GM12865 (cell line): ENCODE results near the gene CANT1.

Experiments used
- DNase-seq: peaks from one replicate; pipeline ENCODE4 v3.0.0; 2010; ENCODE audit warnings: low read depth
- H3K4me3 ChIP-seq: 2 replicates; pipeline ENCODE4 v1.5.1; 2011; ENCODE audit warnings: mild to moderate bottlenecking, low read depth, low read length, control low read depth
- TF ChIP-seq, protein P1 (sequence below): IDR thresholded peaks from 2 replicates; pipeline ENCODE4 v1.5.1; 2011; ENCODE audit warnings: low read length, control low read depth, low read depth, inconsistent platforms; ENCODE audit not compliant: insufficient read depth; ENCODE audit errors: missing control alignments

The CANT1 gene

DNA sequence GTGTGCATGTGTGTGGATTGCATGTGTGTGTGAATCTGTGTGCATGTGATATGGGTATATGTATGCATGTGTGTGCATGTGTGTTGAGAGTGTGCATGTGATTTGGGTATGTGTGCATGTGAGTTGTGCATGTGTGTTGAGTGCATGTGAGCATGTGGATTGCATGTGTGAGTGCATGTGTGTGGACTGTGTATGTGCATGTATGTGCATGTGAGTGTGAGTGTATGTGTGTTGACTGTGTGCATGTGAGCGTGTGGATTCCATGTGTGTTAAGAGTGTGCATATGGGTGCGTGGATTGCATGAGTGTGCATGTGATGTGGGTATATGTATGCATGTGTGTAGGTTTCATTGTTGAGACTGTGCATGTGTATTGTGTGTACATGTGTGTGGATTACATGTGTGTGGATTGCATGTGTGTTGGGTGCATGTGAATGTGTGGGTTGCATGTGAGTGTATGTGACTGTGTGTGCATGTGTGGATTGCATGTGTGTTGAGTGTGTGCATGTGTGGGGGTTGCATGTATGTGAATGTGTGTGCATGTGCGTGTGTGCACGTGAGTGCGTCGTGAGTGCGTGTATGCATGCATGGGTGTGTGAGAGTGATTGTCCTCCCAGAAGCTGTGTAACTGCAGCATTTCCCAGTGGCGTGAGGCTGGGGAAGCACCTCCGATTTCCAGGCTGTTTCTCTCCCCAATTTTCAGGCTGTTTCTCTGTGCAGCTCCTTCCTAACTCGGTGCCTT lies 33.8 kb upstream of the CANT1 start:
- DNase-seq, result no peak
- no peak overlapping the region for H3K4me3 ChIP-seq
- TF ChIP-seq, protein P1, sequence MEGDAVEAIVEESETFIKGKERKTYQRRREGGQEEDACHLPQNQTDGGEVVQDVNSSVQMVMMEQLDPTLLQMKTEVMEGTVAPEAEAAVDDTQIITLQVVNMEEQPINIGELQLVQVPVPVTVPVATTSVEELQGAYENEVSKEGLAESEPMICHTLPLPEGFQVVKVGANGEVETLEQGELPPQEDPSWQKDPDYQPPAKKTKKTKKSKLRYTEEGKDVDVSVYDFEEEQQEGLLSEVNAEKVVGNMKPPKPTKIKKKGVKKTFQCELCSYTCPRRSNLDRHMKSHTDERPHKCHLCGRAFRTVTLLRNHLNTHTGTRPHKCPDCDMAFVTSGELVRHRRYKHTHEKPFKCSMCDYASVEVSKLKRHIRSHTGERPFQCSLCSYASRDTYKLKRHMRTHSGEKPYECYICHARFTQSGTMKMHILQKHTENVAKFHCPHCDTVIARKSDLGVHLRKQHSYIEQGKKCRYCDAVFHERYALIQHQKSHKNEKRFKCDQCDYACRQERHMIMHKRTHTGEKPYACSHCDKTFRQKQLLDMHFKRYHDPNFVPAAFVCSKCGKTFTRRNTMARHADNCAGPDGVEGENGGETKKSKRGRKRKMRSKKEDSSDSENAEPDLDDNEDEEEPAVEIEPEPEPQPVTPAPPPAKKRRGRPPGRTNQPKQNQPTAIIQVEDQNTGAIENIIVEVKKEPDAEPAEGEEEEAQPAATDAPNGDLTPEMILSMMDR, result no peak

GRCh38 chr17:79042421-79043190 lies 33.0 kb upstream of the CANT1 start:
- TF ChIP-seq, protein P1, result peak; percentile 78

GRCh38 chr17:79041723-79042420 lies 32.3 kb upstream of the CANT1 start:
- TF ChIP-seq, protein P1, result no peak
- no peak for DNase-seq
- H3K4me3 ChIP-seq, result no peak overlapping the region

More at GRCh38 chr17:79042421-79043190, 33.0 kb upstream of the CANT1 start:
- peak; percentile 48 for DNase-seq
- no peak overlapping the region for H3K4me3 ChIP-seq

GRCh38 chr17:79041041-79041570 lies 31.5 kb upstream of the CANT1 start:
- TF ChIP-seq, protein P1, result no peak
- no peak for DNase-seq
- no peak overlapping the region for H3K4me3 ChIP-seq

DNA sequence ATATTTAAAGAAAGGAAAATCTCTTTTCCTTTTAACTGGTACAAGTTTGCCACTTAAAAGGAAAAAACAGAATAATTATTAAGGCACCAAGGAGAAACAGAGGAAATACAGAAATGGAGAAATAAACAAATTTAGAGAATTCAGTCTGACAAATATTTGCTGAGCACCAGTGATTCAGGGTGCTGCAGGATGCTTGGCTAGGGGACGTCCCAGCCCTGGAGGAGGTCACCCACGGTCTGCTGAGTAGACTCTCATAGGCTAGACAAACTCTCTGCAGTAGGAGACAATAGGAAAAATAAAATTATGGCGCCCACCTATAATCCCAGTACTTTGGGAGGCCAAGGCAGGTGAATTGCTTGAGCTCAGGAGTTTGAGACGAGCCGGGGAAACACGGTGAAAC lies 30.3 kb upstream of the CANT1 start:
- no peak for DNase-seq
- TF ChIP-seq, protein P1, result no peak
- no peak overlapping the region for H3K4me3 ChIP-seq

GRCh38 chr17:79039171-79039570 lies 29.6 kb upstream of the CANT1 start:
- TF ChIP-seq, protein P1, result no peak
- H3K4me3 ChIP-seq, result no peak overlapping the region

More at GRCh38 chr17:79039171-79039570, 29.6 kb upstream of the CANT1 start:
- DNase-seq, result no peak
